Endothelial cell of umbilical vein (primary cell): ENCODE results near the gene FOXL3. TPM values are rescaled to one million over a fixed set of nuclear protein-coding genes. Genes with fewer than 3 reads are reported as not detected.

ENCODE experiments used
- BruUV-seq: library from RNA; stranded (reverse); fragments of 400-500 nt; replicated peaks from 2 replicates; lab custom pipeline; 2021; lab: Mats Ljungman, UMichigan
- CTCF ChIA-PET: fragments of 300-600, 350-600 bp; sonication (Branson Sonifier 250); formaldehyde crosslinking; loops from one replicate; lab custom pipeline; 2021; ENCODE audit warnings: antibody characterized with exemption, inconsistent platforms; lab: Charles Lee
- POLR2A ChIA-PET: fragments of 300-600, 350-600 bp; sonication (Branson Sonifier 250); formaldehyde crosslinking; loops from one replicate; lab custom pipeline; 2021; ENCODE audit warnings: antibody characterized with exemption, inconsistent platforms; lab: Charles Lee
- DNase-seq: peaks from one replicate; pipeline ENCODE4 v3.0.0-alpha.2; 2011; ENCODE audit warnings: low read depth, low spot score
- FAIRE-seq: peaks from 2 replicates; lab custom pipeline; 2011; peaks lifted over from hg19 to GRCh38; lab: Jason Lieb, UNC
- H2AFZ ChIP-seq: 2 replicates; pipeline ENCODE4 v1.6.0; 2012; ENCODE audit warnings: low read depth, low read length, control low read depth, inconsistent platforms
- H3K27ac ChIP-seq: 2 replicates; pipeline ENCODE4 v1.5.1; 2011; ENCODE audit warnings: low read depth, mild to moderate bottlenecking, control low read depth, low read length, moderate library complexity; ENCODE audit not compliant: insufficient read depth
- H3K27me3 ChIP-seq, 2 experiments: 2 replicates each; pipeline versions ENCODE4 v1.6.0 to v1.6.1; 2011; ENCODE audit warnings: low read length in 2 of 2, mixed read lengths in 1 of 2; ENCODE audit not compliant: control insufficient read depth in 2 of 2, insufficient read depth in 2 of 2
- H3K36me3 ChIP-seq, 2 experiments: 2 replicates in 1 of 2; 3 replicates in 1 of 2; pipeline ENCODE4 v1.5.1; 2011; ENCODE audit warnings: low read length in 2 of 2, mild to moderate bottlenecking in 1 of 2, moderate library complexity in 1 of 2; ENCODE audit not compliant: control insufficient read depth in 2 of 2, insufficient read depth in 2 of 2; ENCODE audit errors: extremely low read depth in 1 of 2
- H3K4me1 ChIP-seq: 3 replicates; pipeline ENCODE4 v1.5.1; 2011; ENCODE audit warnings: mild to moderate bottlenecking, low read length; ENCODE audit not compliant: control insufficient read depth, insufficient read depth; ENCODE audit errors: extremely low read depth
- H3K4me2 ChIP-seq: 2 replicates; pipeline ENCODE4 v1.6.1; 2011; ENCODE audit warnings: low read length, control low read depth, mixed read lengths; ENCODE audit not compliant: insufficient read depth
- H3K4me3 ChIP-seq, 3 experiments: fragments of 200-600 bp in 1 of 3; sonication (generic), shearing (Covaris generic) in 1 of 3; replicated peaks in 1 of 3; 2 replicates each; pipeline ENCODE4 v1.5.1; 2011 to 2016; ENCODE audit warnings: control low read depth in 3 of 3, low read length in 3 of 3, mild to moderate bottlenecking in 2 of 3, inconsistent platforms in 1 of 3, low read depth in 1 of 3, moderate library complexity in 1 of 3; ENCODE audit not compliant: insufficient read depth in 1 of 3
- H3K79me2 ChIP-seq: 2 replicates; pipeline ENCODE4 v1.6.0; 2012; ENCODE audit warnings: low read length, inconsistent platforms; ENCODE audit not compliant: control insufficient read depth, insufficient read depth
- H3K9ac ChIP-seq: replicated peaks from 2 replicates; pipeline ENCODE3; 2011; ENCODE audit warnings: low read length, control low read depth; ENCODE audit not compliant: insufficient read depth; ENCODE audit errors: extremely low read depth
- H3K9me1 ChIP-seq: replicated peaks from 3 replicates; pipeline ENCODE4 v1.6.0; 2011; ENCODE audit warnings: mild to moderate bottlenecking, low read length; ENCODE audit not compliant: control insufficient read depth, insufficient read depth; ENCODE audit errors: extremely low read depth
- H3K9me3 ChIP-seq: replicated peaks from 2 replicates; pipeline ENCODE4 v1.5.1; 2012; ENCODE audit warnings: low read length, inconsistent platforms; ENCODE audit not compliant: control insufficient read depth, insufficient read depth
- H4K20me1 ChIP-seq: replicated peaks from 2 replicates; pipeline ENCODE3; 2011; ENCODE audit warnings: mild to moderate bottlenecking, low read length; ENCODE audit not compliant: control insufficient read depth, insufficient read depth; ENCODE audit errors: extremely low read depth
- EZH2 ChIP-seq: IDR thresholded peaks from 2 replicates; pipeline ENCODE4 v1.6.1; 2012; ENCODE audit warnings: borderline replicate concordance, low read depth, mild to moderate bottlenecking, moderate library complexity, low read length, inconsistent platforms; ENCODE audit not compliant: severe bottlenecking
- FOS ChIP-seq: IDR thresholded peaks from 2 replicates; pipeline ENCODE4 v1.6.1; 2011; ENCODE audit warnings: mild to moderate bottlenecking, low read length, moderate library complexity, borderline replicate concordance; ENCODE audit not compliant: insufficient read depth
- GATA2 ChIP-seq: IDR thresholded peaks from 2 replicates; pipeline ENCODE4 v1.7.0; 2011; ENCODE audit warnings: low read depth, mild to moderate bottlenecking, moderate library complexity, mixed read lengths, low read length; ENCODE audit not compliant: insufficient read length, insufficient read depth
- JUN ChIP-seq: IDR thresholded peaks from 2 replicates; pipeline ENCODE4 v1.6.1; 2011; ENCODE audit warnings: borderline replicate concordance, low read depth; ENCODE audit not compliant: insufficient read length, insufficient read depth
- MYC ChIP-seq: IDR thresholded peaks from one replicate; pipeline ENCODE4 v1.6.1; 2011; ENCODE audit warnings: mild to moderate bottlenecking, low read depth, low read length
- POLR2A ChIP-seq: IDR thresholded peaks from 2 replicates; pipeline ENCODE4 v1.6.1; 2012; ENCODE audit warnings: low read depth, mild to moderate bottlenecking, control low read depth, low read length
- POLR2AphosphoS5 ChIP-seq: IDR thresholded peaks from 2 replicates; pipeline ENCODE4 v1.6.1; 2012; ENCODE audit warnings: low read depth, mild to moderate bottlenecking, control low read depth, low read length, moderate library complexity; ENCODE audit not compliant: insufficient read depth
- dilution Hi-C: fragments of 300-500 bp; cut with MboI; formaldehyde crosslinking; loops from one replicate; pipeline ENCODE4 v1.15.0; 2019; ENCODE audit warnings: low sequenced_read_pairs; ENCODE audit not compliant: extremely low pct_ligation_motif_present
- intact Hi-C: fragments of 100-400 bp; cut with micrococcal nuclease; formaldehyde crosslinking; loops from one replicate; pipeline ENCODE4 v1.10.0; 2022
- polyA plus RNA-seq, 4 experiments: library from polyadenylated mRNA; depleted of rRNA in 3 of 4; stranded (reverse) in 3 of 4; unstranded in 1 of 4; fragments of >200 nt; gene quantifications; 2 replicates each; pipeline versions ENCODE4 v1.2.1 to v1.2.3, GENCODE V29; 2011 to 2012; ENCODE audit warnings: missing spikeins in 1 of 4
- total RNA-seq: library from RNA; stranded (reverse); gene quantifications from 2 replicates; pipeline ENCODE4 v1.2.3, GENCODE V29; 2021

Gene FOXL3
- total and polyA plus RNA-seq, 2 donors (not counting 3 experiments of a cell fraction or from before 2014, with no cell fraction given) = not detected

GRCh38 chr7:290554-291372 is 793 bp downstream of the FOXL3 start:
- Histone ChIP-seq H3K9me1 (no peaks in the 10 kb centered on the region), H3K27ac (no peak overlapping the region), H4K20me1 (no peaks in the 10 kb centered on the region), H3K27me3 (peaks cover 34 to 46% of the 10 kb centered on the region in 2 experiments), H3K4me3 (no peak overlapping the region), H3K4me1 (no peaks in the 10 kb centered on the region), H2AFZ (no peak overlapping the region), H3K36me3 (no peaks in the 10 kb centered on the region), H3K4me2 (no peak overlapping the region), H3K9me3 (no peaks in the 10 kb centered on the region), H3K79me2 (no peaks in the 10 kb centered on the region), H3K9ac (no peak overlapping the region)
- ChIA-PET CTCF (no interaction called here), POLR2A (no interaction called here)
- no peak for DNase-seq
- TF ChIP-seq JUN (no peak), EZH2 (peak; percentile 58), POLR2AphosphoS5 (no peak), FOS (no peak), GATA2 (no peak), MYC (no peak), POLR2A (no peak)
- no TSS peak for BruUV-seq
- intact Hi-C loops (no loop called here), dilution Hi-C loops (no loop called here)
- no peak for FAIRE-seq
